Cardiac fibroblast (primary cell): ENCODE measurements around the gene ZNF256.

Source experiments
- DNase-seq, 2 donors: peaks; one replicate each; pipeline versions ENCODE4 v3.0.0 to v3.0.0-alpha.2; 2010; ENCODE audit warnings: low read depth in 2 of 2
- H3K4me3 ChIP-seq, 2 donors: replicated peaks in 1 of 2; 1 replicate in 1 of 2; 2 replicates in 1 of 2; pipeline ENCODE4 v1.5.1; 2011; ENCODE audit warnings: low read depth in 2 of 2, low read length in 2 of 2, mild to moderate bottlenecking in 2 of 2, moderate library complexity in 1 of 2
- CTCF ChIP-seq: IDR thresholded peaks from one replicate; pipeline ENCODE4 v1.5.1; 2011; ENCODE audit warnings: low read depth, mild to moderate bottlenecking, low read length, inconsistent platforms

ZNF256 gene

GRCh38 chr19:57934820-57935665, 12.5 kb downstream of the ZNF256 start, which contains the start of gene ZNF418:
Gene ZNF418, minus strand, starts transcription at chr19:57935402. Its CDS starts 1,580 bp downstream, at chr19:57933822.
- DNase-seq, result peak; percentile 87 to 88
- peak within 1 kb of the TSS; percentile 83 to 89 for H3K4me3 ChIP-seq
- TF ChIP-seq CTCF, result no peak

GRCh38 chr19:57927587-57927986, 19.9 kb downstream of the ZNF256 start:
- no peak overlapping the region for H3K4me3 ChIP-seq
- DNase-seq, result no peak
- no peak for TF ChIP-seq CTCF

- H3K4me3 ChIP-seq, result peak within 1 kb of the TSS; percentile 61 to 81
- TF ChIP-seq CTCF, result peak; percentile 18
- peak; percentile 96 to 97 for DNase-seq
These were observed 31.1 kb downstream of the ZNF256 start, which contains the start of gene ZNF417 for GRCh38 chr19:57916168-57916995. Gene ZNF417, minus strand, starts transcription at chr19:57916592. Its CDS starts 181 bp downstream, at chr19:57916411.

- no peak overlapping the region for H3K4me3 ChIP-seq
These were observed 33.0 kb downstream of the ZNF256 start for GRCh38 chr19:57914531-57914930.

GRCh38 chr19:57907394-57907793, 40.1 kb downstream of the ZNF256 start:
- H3K4me3 ChIP-seq, result no peak overlapping the region
- no peak for TF ChIP-seq CTCF
- no peak for DNase-seq

More at GRCh38 chr19:57914531-57914930, 33.0 kb downstream of the ZNF256 start:
- no peak for TF ChIP-seq CTCF
- DNase-seq, result no peak

- no peak for DNase-seq
- no peak for TF ChIP-seq CTCF
- no peak overlapping the region for H3K4me3 ChIP-seq
These were observed 42.2 kb downstream of the ZNF256 start for GRCh38 chr19:57905258-57905657.
